GM18498 (cell line): ENCODE results near the gene TBXAS1.

Experiments used
- ATAC-seq: cut with Tn5 transposase; IDR thresholded peaks from one replicate; pipeline ENCODE4 v1.9.1; 2021; ENCODE audit warnings: mild to moderate bottlenecking, moderate library complexity; ENCODE audit not compliant: unreplicated experiment

The TBXAS1 gene

DNA sequence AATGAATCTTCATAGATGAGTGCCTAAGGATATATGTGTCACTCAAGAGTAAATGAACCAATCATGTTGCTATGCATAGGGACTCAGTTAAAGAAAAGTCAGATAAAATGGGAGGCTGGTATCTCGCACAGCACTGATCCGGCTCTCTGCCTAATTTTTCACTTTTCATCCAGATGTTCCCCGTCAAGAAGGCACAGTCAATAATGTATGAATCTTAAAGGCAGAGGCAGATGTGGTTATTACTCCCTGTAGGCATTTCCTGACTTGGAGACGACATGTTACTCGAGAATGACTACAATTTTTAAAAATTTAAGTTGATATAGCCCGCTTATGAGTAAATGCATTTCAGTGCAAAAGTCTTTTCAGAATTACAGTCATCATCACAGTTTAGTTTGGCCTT lies 113.6 kb downstream of the TBXAS1 start:
- no peak for ATAC-seq

DNA sequence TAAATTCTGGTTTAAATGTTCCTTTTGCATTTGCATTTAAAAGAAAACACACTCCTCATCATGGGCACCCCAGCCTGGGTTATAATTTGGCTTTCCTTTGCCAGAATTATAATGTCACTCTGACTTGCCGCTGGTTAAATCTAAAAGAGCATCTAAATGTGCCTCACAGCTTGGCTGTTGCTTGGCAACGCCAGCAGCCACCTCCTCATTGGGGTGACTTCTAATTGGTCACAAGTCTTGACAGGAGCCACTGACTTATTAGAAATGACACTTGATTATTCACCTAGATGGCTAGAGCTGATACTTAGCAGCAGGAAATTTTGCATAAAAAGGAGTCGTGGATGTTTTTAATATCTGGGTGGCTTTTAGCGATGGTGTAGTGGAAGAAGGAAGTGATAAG lies 114.3 kb downstream of the TBXAS1 start:
- ATAC-seq, result no peak

- ATAC-seq, result no peak
Measured at GRCh38 chr7:139944248-139944647, 115.2 kb downstream of the TBXAS1 start.

DNA sequence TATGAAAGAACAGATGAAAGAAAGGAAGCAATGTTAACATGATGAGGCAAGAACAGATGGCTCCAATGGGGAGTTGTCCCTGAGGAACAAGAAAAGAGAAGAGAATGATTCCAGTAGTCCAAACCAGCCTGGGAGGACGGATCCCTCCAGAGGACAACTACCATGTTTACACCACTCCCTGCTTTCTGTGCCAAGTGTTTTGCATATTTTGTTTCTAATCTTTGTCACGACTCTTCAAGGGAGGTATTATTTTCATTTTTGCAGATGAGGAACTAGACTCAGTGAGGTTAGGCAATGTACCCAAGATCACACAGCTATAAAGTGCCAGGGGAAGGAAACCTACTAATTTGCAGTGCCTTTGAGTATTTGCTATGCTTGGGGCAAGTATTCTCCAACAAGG lies 117.5 kb downstream of the TBXAS1 start:
- no peak for ATAC-seq

DNA sequence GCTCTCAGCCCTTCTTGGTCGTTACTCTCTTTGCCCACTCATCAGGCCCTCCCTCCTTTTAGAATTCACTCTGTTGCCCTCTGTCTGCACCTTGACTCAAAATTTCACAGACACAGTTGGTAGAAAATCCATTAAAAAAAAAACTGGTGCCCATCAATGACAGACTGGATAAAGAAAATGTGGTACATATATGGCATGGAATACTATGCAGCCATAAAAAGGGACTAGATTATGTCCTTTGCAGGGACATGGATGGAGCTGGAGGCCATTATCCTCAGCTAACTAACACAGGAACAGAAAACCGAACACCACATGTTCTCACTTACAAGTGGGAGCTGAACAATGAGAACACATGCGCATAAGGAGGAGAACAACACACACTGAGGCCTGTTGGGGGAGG lies 118.0 kb downstream of the TBXAS1 start:
- ATAC-seq, result no peak

- no peak for ATAC-seq
Measured at GRCh38 chr7:139948167-139948566, 119.1 kb downstream of the TBXAS1 start.

- no peak for ATAC-seq
Measured at GRCh38 chr7:139948587-139949335, 119.7 kb downstream of the TBXAS1 start.

DNA sequence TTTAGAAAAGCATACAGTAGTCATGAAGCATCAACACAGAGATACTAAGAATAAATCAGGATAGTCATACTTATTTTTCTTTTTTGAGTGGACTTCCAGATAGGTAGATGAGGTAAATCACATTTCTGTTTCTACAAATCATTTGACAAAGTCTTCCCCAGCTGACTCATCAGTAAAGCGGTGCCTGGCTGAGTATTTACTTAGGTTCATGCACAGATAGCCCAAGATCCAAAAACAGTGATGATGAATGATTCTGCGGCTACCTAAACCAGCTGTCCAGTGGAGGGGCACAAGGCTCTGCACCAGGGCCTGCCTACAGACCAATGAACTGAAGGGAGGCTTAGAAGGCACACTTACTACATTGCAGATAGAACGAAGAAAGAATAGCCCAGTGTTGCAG lies 120.6 kb downstream of the TBXAS1 start:
- no peak for ATAC-seq

DNA sequence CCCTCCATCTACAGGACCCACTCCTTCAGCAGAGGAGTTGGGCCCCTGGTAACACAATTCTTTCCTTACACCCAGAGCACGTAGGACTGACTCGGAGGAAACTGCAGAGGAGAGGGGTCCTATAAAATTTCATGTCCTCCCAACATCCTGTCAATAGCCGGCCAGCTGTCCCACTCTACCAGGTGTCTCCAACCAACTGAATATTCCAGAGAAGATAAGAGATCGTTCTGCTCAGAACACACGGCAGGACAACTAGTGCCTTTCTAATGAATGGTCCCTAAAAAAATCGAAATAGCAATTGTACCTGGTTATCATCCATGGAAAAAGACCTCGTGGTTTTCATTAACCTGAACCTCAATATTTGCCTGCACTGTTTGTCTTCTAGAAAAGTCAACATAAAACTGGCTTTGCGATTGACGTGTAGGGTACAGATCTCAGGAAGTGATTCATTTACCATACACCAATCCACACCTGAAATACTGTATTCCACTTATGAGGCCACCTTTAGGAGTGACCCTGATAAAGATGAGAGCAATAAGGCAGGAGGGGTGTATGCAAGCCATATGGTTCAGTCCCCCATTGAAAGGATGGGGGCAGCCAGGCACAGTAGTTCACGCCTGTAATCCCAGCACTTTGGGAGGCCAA lies 121.9 kb downstream of the TBXAS1 start:
- no peak for ATAC-seq

DNA sequence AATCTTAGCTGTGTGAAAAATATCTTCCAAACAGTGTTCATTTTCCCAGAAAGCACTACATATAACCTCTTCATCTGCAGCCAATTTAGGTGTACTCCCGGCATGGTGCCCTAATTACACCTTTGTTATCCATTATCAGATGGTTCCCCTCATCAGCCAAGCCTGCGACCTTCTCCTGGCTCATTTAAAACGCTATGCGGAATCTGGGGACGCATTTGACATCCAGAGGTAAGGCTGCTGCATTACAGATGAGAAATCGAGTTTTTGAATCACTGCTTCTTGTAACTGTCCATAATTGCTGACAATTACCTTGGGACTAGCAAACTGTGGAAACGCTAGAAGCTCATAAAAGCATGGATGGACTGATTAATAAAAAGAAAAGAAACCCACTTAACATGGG lies 124.2 kb downstream of the TBXAS1 start:
- no peak for ATAC-seq

DNA sequence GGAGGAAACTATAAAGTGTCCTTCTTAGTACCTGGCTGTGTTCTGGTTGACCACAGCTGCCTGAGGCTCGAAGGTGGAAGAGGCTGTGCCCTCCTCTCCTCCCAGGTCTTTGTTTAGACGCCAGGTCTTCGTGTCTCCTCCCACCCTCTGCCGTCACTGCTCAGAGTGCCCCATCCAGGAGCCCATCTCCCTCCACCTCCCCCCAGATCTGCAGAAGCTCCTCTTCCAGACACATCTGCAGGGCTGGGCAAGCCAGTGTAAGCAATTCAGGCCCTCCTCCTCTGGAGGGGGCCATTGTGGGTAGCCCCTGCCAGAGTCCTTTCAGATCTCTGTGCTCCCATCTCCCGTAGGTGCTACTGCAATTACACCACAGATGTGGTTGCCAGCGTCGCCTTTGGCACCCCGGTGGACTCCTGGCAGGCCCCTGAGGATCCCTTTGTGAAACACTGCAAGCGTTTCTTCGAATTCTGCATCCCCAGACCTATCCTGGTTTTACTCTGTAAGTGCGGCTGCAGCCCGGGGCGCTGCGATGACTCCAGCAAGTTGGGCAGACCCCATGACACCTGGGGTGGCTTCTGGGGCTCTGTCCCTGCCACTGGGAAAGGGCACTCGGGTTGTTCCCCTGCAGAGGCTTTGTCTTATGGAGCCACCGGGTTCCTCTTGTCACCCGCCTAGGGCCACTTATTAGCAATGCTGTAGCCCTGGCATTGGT lies 126.2 kb downstream of the TBXAS1 start:
- no peak for ATAC-seq

DNA sequence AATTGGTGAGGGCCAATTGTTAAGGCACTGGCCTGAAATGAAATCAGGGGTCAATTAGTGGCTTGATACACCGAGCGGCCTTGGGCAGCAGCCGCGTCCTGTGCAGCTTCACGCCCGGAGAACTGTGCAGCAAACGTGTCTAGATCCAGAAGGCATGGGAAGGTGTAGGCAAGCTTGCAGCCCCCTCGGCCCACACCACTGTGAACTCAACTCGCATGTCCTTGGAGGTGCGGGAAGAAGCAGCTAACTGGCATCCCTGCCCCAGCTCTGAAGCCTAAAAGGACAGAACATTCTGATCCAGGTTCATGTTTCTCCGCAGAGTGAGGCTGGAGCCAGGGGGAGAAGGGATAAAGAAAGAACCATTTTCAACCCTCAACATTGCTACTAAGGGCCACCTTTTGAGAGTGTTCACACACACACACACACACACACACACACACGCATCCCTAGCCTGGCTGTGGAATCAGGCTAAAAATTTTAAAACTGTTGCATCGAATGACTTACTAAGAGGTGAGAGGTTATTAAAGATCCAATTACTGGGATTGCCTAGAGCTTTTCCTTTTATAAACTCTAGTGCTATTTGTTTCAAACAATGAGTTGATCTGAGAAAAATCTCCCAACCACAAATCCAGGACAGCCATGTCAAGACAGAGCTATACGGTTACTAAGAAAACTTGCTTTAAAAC lies 129.7 kb downstream of the TBXAS1 start:
- no peak for ATAC-seq

- ATAC-seq, result no peak
Measured at GRCh38 chr7:139959285-139959628, 130.2 kb downstream of the TBXAS1 start.

DNA sequence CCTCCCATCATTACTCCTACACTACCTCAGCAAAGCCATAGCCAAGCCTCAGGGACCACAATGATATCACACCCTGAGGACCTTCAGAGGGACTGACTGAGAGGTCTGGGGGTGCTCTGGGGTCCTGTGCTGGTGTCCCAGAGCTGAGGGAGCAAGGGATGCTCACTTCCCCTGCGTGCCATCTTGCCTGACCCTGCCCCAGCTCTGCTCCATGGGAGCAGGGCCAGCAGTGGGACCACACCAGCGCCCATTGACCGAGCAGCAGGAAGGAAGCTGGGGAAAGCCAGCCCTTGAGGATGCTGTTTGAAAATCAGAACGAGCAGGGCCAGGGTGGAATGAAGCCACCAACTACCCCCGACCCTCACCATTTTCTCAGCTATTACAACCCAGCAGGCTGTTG lies 130.7 kb downstream of the TBXAS1 start:
- no peak for ATAC-seq

DNA sequence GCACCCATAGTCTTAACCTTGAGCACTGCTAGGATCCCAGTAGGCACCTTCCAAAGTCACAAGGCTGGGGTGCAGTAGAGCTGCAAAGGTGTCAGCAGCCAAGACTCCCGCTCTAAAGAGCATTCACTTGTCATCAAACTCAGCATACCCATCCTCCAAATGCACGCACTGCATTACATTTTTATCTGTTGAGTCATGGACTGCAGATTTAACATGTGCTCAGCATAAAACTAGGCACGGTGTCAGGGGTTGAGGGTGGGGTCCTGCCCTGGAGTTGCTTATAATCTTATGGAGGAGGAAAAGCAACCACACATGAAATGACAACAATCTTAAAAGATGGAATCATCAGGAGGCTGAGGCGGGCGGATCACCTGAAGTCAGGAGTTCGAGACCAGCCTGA lies 131.1 kb downstream of the TBXAS1 start:
- ATAC-seq, result no peak

DNA sequence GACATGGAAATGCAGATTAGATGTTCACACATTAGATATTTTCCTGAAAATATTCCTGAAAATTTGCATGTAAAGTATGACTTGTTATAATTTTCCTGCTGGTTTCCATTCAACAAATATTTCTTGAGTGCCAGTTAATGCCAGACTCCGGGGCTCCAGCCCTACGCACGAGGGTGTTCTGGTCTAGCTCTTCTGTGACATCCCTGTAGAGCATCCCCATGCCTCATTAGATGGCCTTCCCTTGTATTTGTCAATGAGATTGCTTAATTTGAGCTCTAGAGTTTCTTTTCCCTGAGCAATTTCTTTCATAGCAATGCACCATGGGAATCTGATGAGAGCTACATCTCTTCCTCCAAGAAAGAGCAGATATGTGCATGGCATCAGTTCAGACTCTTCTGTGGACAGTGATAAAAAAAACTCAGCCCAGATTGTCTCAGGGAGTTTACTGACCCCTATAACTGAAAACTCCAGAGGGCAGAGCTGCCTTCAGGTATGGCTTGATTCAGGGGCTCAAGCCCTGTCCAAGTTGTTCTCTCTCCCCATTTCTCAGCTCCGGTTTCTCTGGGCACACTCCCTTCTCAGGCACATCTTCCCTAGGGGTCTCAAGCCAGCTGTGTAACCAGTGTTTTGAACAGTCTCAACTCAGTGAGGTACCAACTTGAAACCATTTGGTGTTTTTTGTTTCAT lies 137.0 kb downstream of the TBXAS1 start:
- ATAC-seq, result no peak

DNA sequence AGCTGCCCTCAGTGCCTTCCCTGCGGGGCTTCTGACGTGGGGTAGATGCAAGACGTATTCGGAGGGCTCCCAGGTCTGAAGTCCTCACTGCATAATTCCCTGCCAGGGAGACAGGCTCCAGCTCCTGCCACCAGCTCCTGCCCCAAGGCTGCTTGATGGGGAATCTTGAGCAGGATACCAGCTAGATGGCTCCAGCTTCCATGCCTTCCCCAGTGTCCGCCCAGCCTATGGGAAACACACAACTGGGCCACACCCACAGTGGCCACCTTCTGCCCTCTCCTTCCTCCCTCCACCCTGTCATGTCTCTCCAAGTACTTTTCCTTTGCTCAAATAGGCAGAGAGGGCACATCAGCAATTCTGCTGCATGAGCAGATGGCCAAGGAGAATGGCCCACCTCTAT lies 137.9 kb downstream of the TBXAS1 start:
- no peak for ATAC-seq

DNA sequence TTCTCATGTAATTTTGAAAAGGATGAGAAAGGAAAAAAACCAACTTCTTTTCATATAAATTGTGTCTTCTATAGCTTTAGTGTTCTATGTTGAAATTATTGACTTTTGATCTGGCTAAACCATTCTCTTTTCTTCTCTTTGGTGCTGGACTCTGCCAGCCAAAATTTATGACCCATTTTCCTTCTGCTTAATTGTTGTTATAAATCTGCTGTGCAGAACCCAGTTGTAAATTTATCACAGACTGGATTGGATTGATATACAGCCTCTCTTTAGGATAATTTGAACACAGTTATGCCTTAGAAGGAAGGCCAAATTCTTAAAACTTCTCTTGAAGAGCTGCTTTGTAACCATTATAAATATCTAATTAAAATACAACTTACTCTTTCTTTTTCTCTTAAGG lies 139.9 kb downstream of the TBXAS1 start:
- no peak for ATAC-seq

DNA sequence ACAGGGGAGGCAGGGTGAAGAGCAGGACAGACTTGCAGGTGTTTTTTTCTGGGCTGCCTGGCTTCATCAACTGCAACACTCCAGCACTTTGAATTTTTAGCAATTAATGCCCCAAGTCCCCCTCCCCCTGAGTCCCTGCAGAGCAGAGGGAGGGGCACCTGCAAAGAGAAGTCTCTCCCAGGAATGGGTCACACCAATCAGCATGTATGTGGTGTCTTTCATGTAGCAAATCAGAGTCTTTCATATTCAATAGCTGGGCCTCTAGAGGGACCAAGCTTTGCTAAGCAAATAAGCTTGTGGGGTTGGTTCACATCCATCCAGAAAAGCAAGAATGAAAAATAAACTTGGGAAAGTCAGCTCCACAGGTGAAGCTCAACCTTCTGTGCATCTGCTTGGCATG lies 143.0 kb downstream of the TBXAS1 start:
- no peak for ATAC-seq

- no peak for ATAC-seq
Measured at GRCh38 chr7:139973101-139974050, 144.3 kb downstream of the TBXAS1 start.
